A549 (cell line): Measurements from ENCODE around the gene COL5A1.

ENCODE experiments used
- EP300 ChIP-seq, 2 experiments: fragments of >200 bp; sonication (Bioruptor Twin); formaldehyde crosslinking; IDR thresholded peaks; 2 replicates in 1 of 2; 3 replicates in 1 of 2; pipeline ENCODE4 v1.6.1; 2016 to 2017
- NR3C1 ChIP-seq: fragments of >200 bp; sonication (Bioruptor Twin); formaldehyde crosslinking; IDR thresholded peaks from 3 replicates; pipeline ENCODE4 v1.6.1; 2017

DNA sequence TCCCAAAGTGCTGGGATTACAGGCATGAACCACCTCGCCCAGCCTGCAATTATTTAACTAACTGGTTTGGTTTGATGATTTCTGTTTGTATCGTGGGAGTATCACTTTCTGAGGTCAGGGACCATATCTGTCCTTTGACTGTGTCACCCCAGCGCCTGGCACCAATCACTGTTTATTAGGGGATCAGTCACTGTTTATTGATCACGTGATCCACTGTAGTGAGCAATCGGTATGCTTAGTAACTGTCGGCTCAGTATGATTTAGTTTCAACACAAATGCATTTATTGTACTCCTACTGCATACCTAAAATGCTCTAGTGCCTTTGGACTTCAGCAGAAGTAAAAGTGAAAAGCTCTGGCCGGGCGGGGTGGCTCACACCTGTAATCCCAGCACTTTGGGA lies 54.8 kb downstream of the COL5A1 start:
- TF ChIP-seq EP300 (IDR thresholded peaks at IDR 0.05), result no peak
- no peak for TF ChIP-seq NR3C1
